ENCODE results near the gene EEFSEC. TPM values are rescaled to one million over a fixed set of nuclear protein-coding genes. Genes with fewer than 3 reads are reported as not detected.

EEFSEC gene
- polyA plus RNA-seq, 1 donor from 2014 or later: 4.6 TPM

GRCh38 chr3:128237348-128238183, 84.3 kb downstream of the EEFSEC start:
- Histone ChIP-seq H3F3A (ENCODE audit: insufficient read depth, low read length, poor library complexity, severe bottlenecking) (no peaks in the 10 kb centered on the region), H3K27ac (ENCODE audit: low read length) (no peak overlapping the region), H2AFZ (ENCODE audit: low read depth, low read length) (no peak overlapping the region), H3K9me3 (ENCODE audit: low read length) (no peaks in the 10 kb centered on the region), H3K4me2 (ENCODE audit: low read length) (no peak overlapping the region), H3K9me2 (ENCODE audit: insufficient read depth, low read length) (no peaks in the 10 kb centered on the region), H3K79me2 (replicated peaks; ENCODE audit: insufficient read depth, low read length) (no peaks in the 10 kb centered on the region), H3K27me3 (ENCODE audit: insufficient read depth, low read depth, low read length) (no peaks in the 10 kb centered on the region), H3K9ac (ENCODE audit: low read length) (no peak overlapping the region), H3K36me3 (ENCODE audit: insufficient read depth, low read length) (no peaks in the 10 kb centered on the region), H4K20me1 (ENCODE audit: insufficient read depth) (no peaks in the 10 kb centered on the region), H3K4me3 (ENCODE audit: low read length) (no peak overlapping the region)
- TF ChIP-seq POLR2AphosphoS5 (IDR thresholded peaks at IDR 0.05): no peak
- no peak for TF ChIP-seq EZH2 (IDR thresholded peaks at IDR 0.05; ENCODE audit: borderline replicate concordance, insufficient read depth, low read length, poor library complexity, severe bottlenecking)
- no peak for TF ChIP-seq SMC3 (conservative IDR thresholded peaks at IDR 0.05; ENCODE audit: poor library complexity)
- no peak for TF ChIP-seq TAF1 (IDR thresholded peaks at IDR 0.05; ENCODE audit: low read depth)
- TF ChIP-seq, protein P1, sequence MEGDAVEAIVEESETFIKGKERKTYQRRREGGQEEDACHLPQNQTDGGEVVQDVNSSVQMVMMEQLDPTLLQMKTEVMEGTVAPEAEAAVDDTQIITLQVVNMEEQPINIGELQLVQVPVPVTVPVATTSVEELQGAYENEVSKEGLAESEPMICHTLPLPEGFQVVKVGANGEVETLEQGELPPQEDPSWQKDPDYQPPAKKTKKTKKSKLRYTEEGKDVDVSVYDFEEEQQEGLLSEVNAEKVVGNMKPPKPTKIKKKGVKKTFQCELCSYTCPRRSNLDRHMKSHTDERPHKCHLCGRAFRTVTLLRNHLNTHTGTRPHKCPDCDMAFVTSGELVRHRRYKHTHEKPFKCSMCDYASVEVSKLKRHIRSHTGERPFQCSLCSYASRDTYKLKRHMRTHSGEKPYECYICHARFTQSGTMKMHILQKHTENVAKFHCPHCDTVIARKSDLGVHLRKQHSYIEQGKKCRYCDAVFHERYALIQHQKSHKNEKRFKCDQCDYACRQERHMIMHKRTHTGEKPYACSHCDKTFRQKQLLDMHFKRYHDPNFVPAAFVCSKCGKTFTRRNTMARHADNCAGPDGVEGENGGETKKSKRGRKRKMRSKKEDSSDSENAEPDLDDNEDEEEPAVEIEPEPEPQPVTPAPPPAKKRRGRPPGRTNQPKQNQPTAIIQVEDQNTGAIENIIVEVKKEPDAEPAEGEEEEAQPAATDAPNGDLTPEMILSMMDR (IDR thresholded peaks at IDR 0.05; ENCODE audit: poor library complexity, severe bottlenecking): no peak
- no peak for TF ChIP-seq EP300 (conservative IDR thresholded peaks at IDR 0.05; ENCODE audit: poor library complexity, severe bottlenecking)
- TF ChIP-seq MXI1 (conservative IDR thresholded peaks at IDR 0.05; ENCODE audit: poor library complexity, severe bottlenecking): no peak
- TF ChIP-seq RAD21 (conservative IDR thresholded peaks at IDR 0.05): no peak
- TF ChIP-seq, protein P2, sequence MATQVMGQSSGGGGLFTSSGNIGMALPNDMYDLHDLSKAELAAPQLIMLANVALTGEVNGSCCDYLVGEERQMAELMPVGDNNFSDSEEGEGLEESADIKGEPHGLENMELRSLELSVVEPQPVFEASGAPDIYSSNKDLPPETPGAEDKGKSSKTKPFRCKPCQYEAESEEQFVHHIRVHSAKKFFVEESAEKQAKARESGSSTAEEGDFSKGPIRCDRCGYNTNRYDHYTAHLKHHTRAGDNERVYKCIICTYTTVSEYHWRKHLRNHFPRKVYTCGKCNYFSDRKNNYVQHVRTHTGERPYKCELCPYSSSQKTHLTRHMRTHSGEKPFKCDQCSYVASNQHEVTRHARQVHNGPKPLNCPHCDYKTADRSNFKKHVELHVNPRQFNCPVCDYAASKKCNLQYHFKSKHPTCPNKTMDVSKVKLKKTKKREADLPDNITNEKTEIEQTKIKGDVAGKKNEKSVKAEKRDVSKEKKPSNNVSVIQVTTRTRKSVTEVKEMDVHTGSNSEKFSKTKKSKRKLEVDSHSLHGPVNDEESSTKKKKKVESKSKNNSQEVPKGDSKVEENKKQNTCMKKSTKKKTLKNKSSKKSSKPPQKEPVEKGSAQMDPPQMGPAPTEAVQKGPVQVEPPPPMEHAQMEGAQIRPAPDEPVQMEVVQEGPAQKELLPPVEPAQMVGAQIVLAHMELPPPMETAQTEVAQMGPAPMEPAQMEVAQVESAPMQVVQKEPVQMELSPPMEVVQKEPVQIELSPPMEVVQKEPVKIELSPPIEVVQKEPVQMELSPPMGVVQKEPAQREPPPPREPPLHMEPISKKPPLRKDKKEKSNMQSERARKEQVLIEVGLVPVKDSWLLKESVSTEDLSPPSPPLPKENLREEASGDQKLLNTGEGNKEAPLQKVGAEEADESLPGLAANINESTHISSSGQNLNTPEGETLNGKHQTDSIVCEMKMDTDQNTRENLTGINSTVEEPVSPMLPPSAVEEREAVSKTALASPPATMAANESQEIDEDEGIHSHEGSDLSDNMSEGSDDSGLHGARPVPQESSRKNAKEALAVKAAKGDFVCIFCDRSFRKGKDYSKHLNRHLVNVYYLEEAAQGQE (IDR thresholded peaks at IDR 0.05; ENCODE audit: borderline replicate concordance): no peak

GRCh38 chr3:128238184-128238489, 84.9 kb downstream of the EEFSEC start:
- TF ChIP-seq POLR2AphosphoS5 (IDR thresholded peaks at IDR 0.05) (no peak), RAD21 (conservative IDR thresholded peaks at IDR 0.05) (no peak), EZH2 (IDR thresholded peaks at IDR 0.05; ENCODE audit: borderline replicate concordance, insufficient read depth, low read length, poor library complexity, severe bottlenecking) (no peak), MXI1 (conservative IDR thresholded peaks at IDR 0.05; ENCODE audit: poor library complexity, severe bottlenecking) (no peak), EP300 (conservative IDR thresholded peaks at IDR 0.05; ENCODE audit: poor library complexity, severe bottlenecking) (no peak), SMC3 (conservative IDR thresholded peaks at IDR 0.05; ENCODE audit: poor library complexity) (no peak), TAF1 (IDR thresholded peaks at IDR 0.05; ENCODE audit: low read depth) (no peak)
- TF ChIP-seq, protein P1 (IDR thresholded peaks at IDR 0.05; ENCODE audit: poor library complexity, severe bottlenecking): no peak
- TF ChIP-seq, protein P2 (IDR thresholded peaks at IDR 0.05; ENCODE audit: borderline replicate concordance): no peak
- Histone ChIP-seq H3K79me2 (replicated peaks; ENCODE audit: insufficient read depth, low read length) (no peaks in the 10 kb centered on the region), H3K9me2 (ENCODE audit: insufficient read depth, low read length) (no peaks in the 10 kb centered on the region), H3K4me2 (ENCODE audit: low read length) (no peak overlapping the region), H3F3A (ENCODE audit: insufficient read depth, low read length, poor library complexity, severe bottlenecking) (no peaks in the 10 kb centered on the region), H2AFZ (ENCODE audit: low read depth, low read length) (no peak overlapping the region), H3K9me3 (ENCODE audit: low read length) (no peaks in the 10 kb centered on the region), H3K27me3 (ENCODE audit: insufficient read depth, low read depth, low read length) (no peaks in the 10 kb centered on the region), H3K4me3 (ENCODE audit: low read length) (no peak overlapping the region), H3K36me3 (ENCODE audit: insufficient read depth, low read length) (no peaks in the 10 kb centered on the region), H4K20me1 (ENCODE audit: insufficient read depth) (no peaks in the 10 kb centered on the region), H3K27ac (ENCODE audit: low read length) (no peak overlapping the region), H3K9ac (ENCODE audit: low read length) (no peak overlapping the region)

All from neural cell (in vitro differentiated cells).